ENCODE measurements around the gene IFNA10. TPM values are rescaled to one million over a fixed set of nuclear protein-coding genes. Genes with fewer than 3 reads are reported as not detected.
"Not testable (repeated sequence)": the region's sequence is repeated elsewhere in the genome, so short reads cannot be mapped to it uniquely, and the experiment has no call there.

IFNA10 gene
- total and polyA plus RNA-seq, 2 of the 4 experiments (the other 2 are of a cell fraction), result not detected

- TF ChIP-seq MAZ (IDR thresholded peaks at IDR 0.05; ENCODE audit: borderline replicate concordance, low read depth, low read length) (no peak), CEBPB (IDR thresholded peaks at IDR 0.05; ENCODE audit: low read depth, low read length) (no peak), NFE2L2 (IDR thresholded peaks at IDR 0.05; ENCODE audit: low read depth, low read length) (no peak)
- TF ChIP-seq, protein P1, sequence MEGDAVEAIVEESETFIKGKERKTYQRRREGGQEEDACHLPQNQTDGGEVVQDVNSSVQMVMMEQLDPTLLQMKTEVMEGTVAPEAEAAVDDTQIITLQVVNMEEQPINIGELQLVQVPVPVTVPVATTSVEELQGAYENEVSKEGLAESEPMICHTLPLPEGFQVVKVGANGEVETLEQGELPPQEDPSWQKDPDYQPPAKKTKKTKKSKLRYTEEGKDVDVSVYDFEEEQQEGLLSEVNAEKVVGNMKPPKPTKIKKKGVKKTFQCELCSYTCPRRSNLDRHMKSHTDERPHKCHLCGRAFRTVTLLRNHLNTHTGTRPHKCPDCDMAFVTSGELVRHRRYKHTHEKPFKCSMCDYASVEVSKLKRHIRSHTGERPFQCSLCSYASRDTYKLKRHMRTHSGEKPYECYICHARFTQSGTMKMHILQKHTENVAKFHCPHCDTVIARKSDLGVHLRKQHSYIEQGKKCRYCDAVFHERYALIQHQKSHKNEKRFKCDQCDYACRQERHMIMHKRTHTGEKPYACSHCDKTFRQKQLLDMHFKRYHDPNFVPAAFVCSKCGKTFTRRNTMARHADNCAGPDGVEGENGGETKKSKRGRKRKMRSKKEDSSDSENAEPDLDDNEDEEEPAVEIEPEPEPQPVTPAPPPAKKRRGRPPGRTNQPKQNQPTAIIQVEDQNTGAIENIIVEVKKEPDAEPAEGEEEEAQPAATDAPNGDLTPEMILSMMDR (conservative IDR thresholded peaks at IDR 0.05; ENCODE audit: low read depth, low read length), result no peak
- H2BK5ac ChIP-seq (ENCODE audit: low read depth, low read length, poor library complexity, severe bottlenecking), result no peak overlapping the region
- no peak overlapping the region for H3K4ac ChIP-seq (ENCODE audit: low read depth, low read length)
- no peak overlapping the region for H3K56ac ChIP-seq (ENCODE audit: extremely low read depth, insufficient read depth, low read length)
- ChIA-PET CTCF (no interaction called here), POLR2A (ENCODE audit: unreplicated experiment) (no interaction called here)
- no peak overlapping the region for H3K9ac ChIP-seq (ENCODE audit: low read depth, low read length)
- H3K9me1 ChIP-seq (ENCODE audit: insufficient read depth, low read length), result no peaks in the 10 kb centered on the region
- no peaks in the 10 kb centered on the region for H3K27me3 ChIP-seq (ENCODE audit: control insufficient read depth, insufficient read depth, low read length)
- no peak for DNase-seq
- dilution Hi-C loops (cut with HindIII; ENCODE audit: low sequenced_read_pairs, unreplicated experiment) (no loop called here), intact Hi-C loops (cut with micrococcal nuclease) (no loop called here), in situ Hi-C loops (cut with MboI; ENCODE audit: low sequenced_read_pairs) (loop anchor here (25.0 kb wide), 1 partner anchor 582 kb away; no protein-coding TSS in a partner anchor)
- no peaks in the 10 kb centered on the region for H3K79me1 ChIP-seq (ENCODE audit: low read depth in 1 of 2, low read length in 2 of 2)
- BruUV-seq (replicated peaks), result no TSS peak
- no peak overlapping the region for H3K14ac ChIP-seq (replicated peaks; ENCODE audit: low read depth, low read length)
- H3K18ac ChIP-seq (ENCODE audit: low read depth, low read length), result no peak overlapping the region
- H4K20me1 ChIP-seq (ENCODE audit: insufficient read depth, low read length), result no peaks in the 10 kb centered on the region
- no peak overlapping the region for H3K27ac ChIP-seq (ENCODE audit: insufficient read depth, low read length)
- no peaks in the 10 kb centered on the region for H3K4me1 ChIP-seq (ENCODE audit: control insufficient read depth, insufficient read depth, low read length)
- no peak overlapping the region for H2BK20ac ChIP-seq (ENCODE audit: low read depth, low read length)
- no peak overlapping the region for H2BK120ac ChIP-seq (ENCODE audit: low read depth, low read length)
- no peaks in the 10 kb centered on the region for H3K36me3 ChIP-seq (ENCODE audit: control insufficient read depth, insufficient read depth, low read length)
- no peak overlapping the region for H4K5ac ChIP-seq (ENCODE audit: low read depth, low read length)
- no peak overlapping the region for H2AK5ac ChIP-seq (ENCODE audit: low read depth, low read length)
- no peak overlapping the region for H3K4me3 ChIP-seq (ENCODE audit: insufficient read depth, low read depth, low read length)
- ATAC-seq (ENCODE audit: low read depth), result no peak
- H3K23ac ChIP-seq (ENCODE audit: low read depth, low read length), result no peak overlapping the region
- H4K8ac ChIP-seq (ENCODE audit: low read depth in 2 of 2, low read length in 2 of 2), result no peak overlapping the region
- H3K9me3 ChIP-seq (ENCODE audit: control insufficient read depth, insufficient read depth, low read length), result no peaks in the 10 kb centered on the region
- H2AFZ ChIP-seq (replicated peaks; ENCODE audit: low read length, poor library complexity), result no peak overlapping the region
- H3K4me2 ChIP-seq (ENCODE audit: low read depth, low read length), result no peak overlapping the region
- no peak overlapping the region for H4K91ac ChIP-seq (ENCODE audit: insufficient read depth, low read depth, low read length)
- H2BK15ac ChIP-seq (ENCODE audit: low read depth, low read length), result no peak overlapping the region
- no peak overlapping the region for H2AK9ac ChIP-seq (replicated peaks; ENCODE audit: low read depth, low read length, poor library complexity)
These were observed 1.7 kb downstream of the IFNA10 start for GRCh38 chr9:21205204-21205603.

GRCh38 chr9:21202105-21202504 is 4.8 kb downstream of the IFNA10 start, which contains the start of gene IFNA7:
Gene IFNA7 (minus strand): TSS chr9:21202205. CDS start chr9:21202165, 40 bp downstream.
- H3K9ac ChIP-seq (ENCODE audit: low read depth, low read length); H4K91ac ChIP-seq (ENCODE audit: insufficient read depth, low read depth, low read length); intact Hi-C loops (cut with micrococcal nuclease); H3K27ac ChIP-seq (ENCODE audit: insufficient read depth, low read length); H2AK5ac ChIP-seq (ENCODE audit: low read depth, low read length); H2BK20ac ChIP-seq (ENCODE audit: low read depth, low read length); H3K4me1 ChIP-seq (ENCODE audit: control insufficient read depth, insufficient read depth, low read length); H3K4me2 ChIP-seq (ENCODE audit: low read depth, low read length); H3K18ac ChIP-seq (ENCODE audit: low read depth, low read length); H2BK15ac ChIP-seq (ENCODE audit: low read depth, low read length); H2AFZ ChIP-seq (replicated peaks; ENCODE audit: low read length, poor library complexity); H3K9me3 ChIP-seq (ENCODE audit: control insufficient read depth, insufficient read depth, low read length); dilution Hi-C loops (cut with HindIII; ENCODE audit: low sequenced_read_pairs, unreplicated experiment); DNase-seq; H3K4ac ChIP-seq (ENCODE audit: low read depth, low read length); H4K8ac ChIP-seq (ENCODE audit: low read depth in 2 of 2, low read length in 2 of 2); H4K5ac ChIP-seq (ENCODE audit: low read depth, low read length); H3K56ac ChIP-seq (ENCODE audit: extremely low read depth, insufficient read depth, low read length); H2BK5ac ChIP-seq (ENCODE audit: low read depth, low read length, poor library complexity, severe bottlenecking); H3K14ac ChIP-seq (replicated peaks; ENCODE audit: low read depth, low read length); H3K9me1 ChIP-seq (ENCODE audit: insufficient read depth, low read length); H4K20me1 ChIP-seq (ENCODE audit: insufficient read depth, low read length); H3K79me1 ChIP-seq (ENCODE audit: low read depth in 1 of 2, low read length in 2 of 2); ATAC-seq (ENCODE audit: low read depth); H3K23ac ChIP-seq (ENCODE audit: low read depth, low read length); BruUV-seq (replicated peaks); H3K36me3 ChIP-seq (ENCODE audit: control insufficient read depth, insufficient read depth, low read length); H2BK120ac ChIP-seq (ENCODE audit: low read depth, low read length); H3K4me3 ChIP-seq (ENCODE audit: insufficient read depth, low read depth, low read length); H3K27me3 ChIP-seq (ENCODE audit: control insufficient read depth, insufficient read depth, low read length); H2AK9ac ChIP-seq (replicated peaks; ENCODE audit: low read depth, low read length, poor library complexity): not testable (repeated sequence)
- in situ Hi-C loops (cut with MboI; ENCODE audit: low sequenced_read_pairs), result loop anchor here (25.0 kb wide), 1 partner anchor 585 kb away; no protein-coding TSS in a partner anchor
- CTCF ChIA-PET, result interaction anchor here (1.0 kb wide), 2 partner anchors 117 to 264 kb away, joined by 3 to 6 read pairs; no protein-coding TSS in a partner anchor
- POLR2A ChIA-PET (ENCODE audit: unreplicated experiment), result interaction anchor here (0.6 kb wide), 1 partner anchor 234 kb away, joined by 3 read pairs; no protein-coding TSS in a partner anchor
- no CpG with 5 or more reads among the region's 4 CpGs for WGBS, 2 experiments (ENCODE audit: extremely low coverage in 2 of 2, insufficient read length in 1 of 2)
